Fibroblast of pulmonary artery (primary cell): ENCODE data around the gene HPS4.
A peak's percentile ranks its signal among the peaks of the same experiment; 100 is the strongest.

Experiments
- DNase-seq: peaks from one replicate; pipeline ENCODE4 v3.0.0-alpha.2; 2010; ENCODE audit warnings: low read depth
- H3K4me3 ChIP-seq: replicated peaks from 2 replicates; pipeline ENCODE4 v1.5.1; 2011; ENCODE audit warnings: low read depth, mild to moderate bottlenecking, control low read depth, low read length, moderate library complexity
- CTCF ChIP-seq: IDR thresholded peaks from 2 replicates; pipeline ENCODE4 v1.5.1; 2011; ENCODE audit warnings: mild to moderate bottlenecking, control low read depth, low read length, inconsistent platforms; ENCODE audit errors: missing control alignments

Gene HPS4

GRCh38 chr22:26429458-26430286 lies 53.9 kb downstream of the HPS4 start:
- no peak for TF ChIP-seq CTCF
- no peak for DNase-seq
- peak overlapping the region; percentile 66 for H3K4me3 ChIP-seq

GRCh38 chr22:26428515-26429457 lies 54.8 kb downstream of the HPS4 start, which contains the start of gene ASPHD2:
TSS of gene ASPHD2 (plus strand) at chr22:26429260. CDS start at chr22:26433616, 4,356 bp downstream.
- DNase-seq: peak; percentile 60
- TF ChIP-seq CTCF: no peak
- peak within 1 kb of the TSS; percentile 66 for H3K4me3 ChIP-seq

GRCh38 chr22:26426924-26427323 lies 56.7 kb downstream of the HPS4 start:
- DNase-seq: no peak
- no peak overlapping the region for H3K4me3 ChIP-seq
- no peak for TF ChIP-seq CTCF

GRCh38 chr22:26418620-26419019 lies 65.0 kb downstream of the HPS4 start:
- no peak for TF ChIP-seq CTCF
- H3K4me3 ChIP-seq: no peak overlapping the region
- DNase-seq: no peak

DNA sequence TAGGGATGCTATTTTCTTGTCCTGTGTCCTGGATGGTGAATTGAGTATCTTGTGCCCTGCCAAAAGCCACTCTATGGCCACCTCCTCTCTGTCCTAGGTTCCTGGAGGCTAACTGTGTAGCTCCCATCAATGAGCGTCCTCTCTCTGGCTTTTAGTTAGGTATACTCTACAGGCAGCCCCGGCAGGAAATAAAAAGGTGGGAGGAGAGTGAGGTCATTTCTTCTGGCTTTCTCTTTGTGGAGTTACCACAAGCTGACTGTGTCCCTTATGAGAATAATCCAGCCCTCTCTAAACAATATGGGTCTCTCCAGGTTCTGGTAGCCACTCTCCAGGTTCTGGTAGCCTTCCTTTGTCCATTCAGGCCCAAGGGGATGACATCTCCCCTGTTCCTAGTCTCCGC lies 66.2 kb downstream of the HPS4 start:
- H3K4me3 ChIP-seq: no peak overlapping the region
- DNase-seq: no peak
- no peak for TF ChIP-seq CTCF

DNA sequence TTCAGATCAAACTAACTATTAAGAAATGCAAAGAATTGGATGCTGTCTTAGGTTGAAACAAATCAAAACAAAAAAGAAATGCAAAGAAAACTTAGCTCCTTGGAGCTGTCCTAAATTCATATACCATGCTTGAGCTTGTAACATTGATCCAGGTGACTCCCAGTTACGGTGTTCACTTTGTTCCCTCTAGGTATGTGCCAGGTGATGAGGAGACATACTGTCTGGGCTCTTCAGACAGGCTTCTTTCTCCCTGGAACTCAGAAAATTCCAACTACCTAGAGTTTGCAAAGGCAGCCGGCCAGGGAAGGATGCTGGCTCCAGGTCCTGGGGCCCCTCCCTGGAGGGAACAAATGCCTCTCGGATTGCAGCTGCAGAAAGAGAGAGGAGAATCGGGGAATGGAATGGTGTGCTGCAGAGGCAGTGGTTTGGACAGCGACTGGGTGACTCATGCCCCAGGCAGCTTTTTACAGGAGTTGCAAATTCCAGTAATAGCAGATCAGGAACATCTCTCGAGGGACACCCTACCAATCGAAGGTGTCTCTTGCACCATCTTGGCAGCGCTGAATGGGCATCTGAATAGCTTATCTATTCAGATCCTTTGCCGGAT lies 66.8 kb downstream of the HPS4 start:
- H3K4me3 ChIP-seq: no peak overlapping the region
- no peak for TF ChIP-seq CTCF
- peak; percentile 73 for DNase-seq
